ENCODE data around the gene SBK2. TPM values are rescaled to one million over a fixed set of nuclear protein-coding genes. Genes with fewer than 3 reads are reported as not detected.

SBK2 gene
- polyA plus RNA-seq, 1 of the 3 experiments (the other 2 are of a cell fraction): 0.20 TPM

DNA sequence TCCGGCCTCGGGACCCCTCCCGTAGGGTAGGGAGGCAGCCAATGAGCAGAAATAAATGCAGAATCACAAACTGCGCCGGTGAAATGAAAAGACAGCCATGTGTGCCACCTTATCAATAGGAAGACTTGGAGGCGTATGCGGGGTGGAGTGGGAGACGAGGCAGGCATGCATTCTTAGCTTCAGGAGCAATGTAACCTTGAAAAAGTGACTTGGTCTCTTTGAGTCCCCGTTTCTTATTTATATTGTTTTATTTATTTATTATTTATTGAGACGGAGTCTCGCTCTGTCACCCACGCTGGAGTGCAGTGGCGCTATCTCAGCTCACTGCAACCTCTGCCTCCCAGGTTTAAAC is 32.7 kb downstream of the SBK2 start:
- POLR2A ChIA-PET: interaction anchor here (0.7 to 1.7 kb wide), 7 partner anchors 13 to 97 kb away, joined by 3 to 12 read pairs (median 8); partner anchors contain the start of genes NAT14, UBE2S and ZNF628
- Histone ChIP-seq H3K27ac (ENCODE audit: low read depth in 2 of 2, low read length in 1 of 2) (no peak overlapping the region), H2AFZ (ENCODE audit: low read depth) (peak overlapping the region; percentile 75; the same call in 1 of the 2 replicates)

More for the DNA sequence above, 32.7 kb downstream of the SBK2 start:
- Histone ChIP-seq H3K79me2 (ENCODE audit: insufficient read depth) (no peaks in the 10 kb centered on the region), H3K9me3 (no peaks in the 10 kb centered on the region), H3K4me1 (ENCODE audit: control insufficient read depth in 1 of 2, insufficient read depth in 2 of 2, low read depth in 1 of 2, low read length in 1 of 2) (peaks cover 0 to 2% of the 10 kb centered on the region in 2 experiments; a peak in 1 of 4 replicates), H3K27me3 (ENCODE audit: insufficient read depth) (no peaks in the 10 kb centered on the region), H3K36me3 (replicated peaks in 1 of 2; ENCODE audit: control insufficient read depth in 1 of 2, insufficient read depth in 2 of 2, low read length in 1 of 2) (no peaks in the 10 kb centered on the region), H3K4me3 (ENCODE audit: low read depth in 2 of 2, low read length in 1 of 2) (peak overlapping the region; percentile 49 to 62), H3K9me2 (no peaks in the 10 kb centered on the region), H3K4me2 (peak overlapping the region; percentile 70; the same call in 1 of the 2 replicates), H3K9ac (no peak overlapping the region), H4K20me1 (ENCODE audit: insufficient read depth) (no peaks in the 10 kb centered on the region), H3F3A (replicated peaks; ENCODE audit: insufficient read depth) (peaks cover 5% of the 10 kb centered on the region)
- TF ChIP-seq YY1 (IDR thresholded peaks at IDR 0.05; ENCODE audit: low read depth) (no peak), RXRA (IDR thresholded peaks at IDR 0.05; ENCODE audit: borderline replicate concordance, low read depth) (no peak), FOXJ3 (CRISPR knock-in tag; IDR thresholded peaks at IDR 0.05) (no peak), MXI1 (IDR thresholded peaks at IDR 0.05; ENCODE audit: low read depth, low read length) (no peak), MAX (IDR thresholded peaks at IDR 0.05; ENCODE audit: low read depth) (no peak), CTCF (IDR thresholded peaks at IDR 0.05) (no peak), ZBTB33 (IDR thresholded peaks at IDR 0.05; ENCODE audit: borderline replicate concordance, low read depth) (no peak), MEF2A (IDR thresholded peaks at IDR 0.05; ENCODE audit: borderline replicate concordance, low read depth) (no peak), ELF1 (IDR thresholded peaks at IDR 0.05) (no peak), EZH2phosphoT487 (IDR thresholded peaks at IDR 0.05; ENCODE audit: borderline replicate concordance, low read depth) (no peak), NRF1 (IDR thresholded peaks at IDR 0.05; ENCODE audit: low read depth, low read length) (no peak), FOXM1 (IDR thresholded peaks at IDR 0.05; ENCODE audit: low read depth) (no peak), POLR2AphosphoS5 (IDR thresholded peaks at IDR 0.05; ENCODE audit: low read depth, low read length) (no peak), TAF1 (IDR thresholded peaks at IDR 0.05; ENCODE audit: borderline replicate concordance, low read depth, low read length) (no peak), USF1 (IDR thresholded peaks at IDR 0.05; ENCODE audit: borderline replicate concordance, low read depth) (no peak)
- TF ChIP-seq, protein P1, sequence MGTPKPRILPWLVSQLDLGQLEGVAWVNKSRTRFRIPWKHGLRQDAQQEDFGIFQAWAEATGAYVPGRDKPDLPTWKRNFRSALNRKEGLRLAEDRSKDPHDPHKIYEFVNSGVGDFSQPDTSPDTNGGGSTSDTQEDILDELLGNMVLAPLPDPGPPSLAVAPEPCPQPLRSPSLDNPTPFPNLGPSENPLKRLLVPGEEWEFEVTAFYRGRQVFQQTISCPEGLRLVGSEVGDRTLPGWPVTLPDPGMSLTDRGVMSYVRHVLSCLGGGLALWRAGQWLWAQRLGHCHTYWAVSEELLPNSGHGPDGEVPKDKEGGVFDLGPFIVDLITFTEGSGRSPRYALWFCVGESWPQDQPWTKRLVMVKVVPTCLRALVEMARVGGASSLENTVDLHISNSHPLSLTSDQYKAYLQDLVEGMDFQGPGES (IDR thresholded peaks at IDR 0.05; ENCODE audit: low read depth, low read length): no peak
- DNase-seq: no peak
- CTCF ChIA-PET: interaction anchor here (0.6 to 3.8 kb wide), 52 partner anchors 10 to 773 kb away, joined by 3 to 162 read pairs (median 4); partner anchors contain the start of genes NAT14, SBK3, SSC5D and U2AF2
- WGBS (ENCODE audit: low lambda C conversion rate): 44% methylated on average over 13 of the region's 13 CpGs
